Measurements from ENCODE around the gene TRIM65.
A peak's percentile ranks its signal among the peaks of the same experiment; 100 is the strongest.

TRIM65 gene

DNA sequence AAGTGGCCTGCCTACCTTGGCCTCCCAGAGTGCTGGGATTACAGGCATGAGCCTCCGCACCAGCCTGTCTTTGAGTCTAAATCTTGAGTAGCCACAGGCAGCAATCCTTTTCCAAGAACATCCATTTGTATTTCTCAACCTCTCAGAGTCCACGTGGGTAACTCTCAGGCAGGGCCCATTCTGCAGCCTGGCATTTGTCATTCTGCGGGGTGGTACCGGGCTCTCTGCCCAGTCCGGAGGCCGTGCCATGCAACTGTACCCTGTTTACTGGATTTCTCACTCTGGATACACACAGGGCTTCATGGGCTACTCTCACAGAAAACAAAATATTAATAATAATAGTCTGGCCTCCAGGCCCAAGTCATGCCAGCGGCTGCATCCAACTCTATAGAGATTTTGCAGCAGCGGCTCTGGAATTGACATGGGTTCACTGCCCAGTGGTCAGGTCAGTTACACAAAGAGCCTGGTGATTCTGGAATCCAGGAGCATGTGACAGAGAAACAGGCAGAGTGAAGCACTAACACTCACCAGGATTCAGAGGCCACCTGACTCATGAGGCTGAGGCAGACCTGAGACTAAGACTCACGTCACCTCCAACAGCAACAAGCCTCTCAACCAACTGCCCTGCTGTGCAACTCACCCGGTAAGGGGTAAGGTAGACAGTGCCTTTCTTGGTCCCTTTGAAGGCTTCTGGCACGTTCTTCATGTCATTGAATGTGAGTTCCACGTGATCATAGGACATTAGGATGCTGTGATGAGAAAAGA, 45.6 kb downstream of the TRIM65 start:
- DNase-seq = no peak

DNA sequence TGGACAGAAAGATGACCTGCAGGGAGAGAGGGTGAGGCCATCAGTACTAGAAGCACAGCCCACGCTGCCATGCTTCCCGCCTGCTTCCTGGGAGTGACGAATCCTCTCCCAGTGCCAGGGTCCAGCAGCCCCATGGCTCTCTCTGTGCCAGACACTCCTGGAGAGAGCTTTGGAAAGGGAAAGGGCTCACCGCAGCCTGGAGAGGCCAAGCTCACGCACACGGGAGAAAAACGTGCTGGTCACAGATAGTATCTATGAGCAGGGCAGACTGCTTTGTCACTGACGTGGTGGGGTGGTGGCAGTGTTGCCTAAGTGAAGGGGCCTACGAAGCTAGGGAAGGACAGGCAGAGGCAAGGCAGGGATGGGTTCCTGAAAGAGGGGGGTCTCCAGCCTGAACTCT, 47.0 kb downstream of the TRIM65 start:
- DNase-seq = no peak

DNA sequence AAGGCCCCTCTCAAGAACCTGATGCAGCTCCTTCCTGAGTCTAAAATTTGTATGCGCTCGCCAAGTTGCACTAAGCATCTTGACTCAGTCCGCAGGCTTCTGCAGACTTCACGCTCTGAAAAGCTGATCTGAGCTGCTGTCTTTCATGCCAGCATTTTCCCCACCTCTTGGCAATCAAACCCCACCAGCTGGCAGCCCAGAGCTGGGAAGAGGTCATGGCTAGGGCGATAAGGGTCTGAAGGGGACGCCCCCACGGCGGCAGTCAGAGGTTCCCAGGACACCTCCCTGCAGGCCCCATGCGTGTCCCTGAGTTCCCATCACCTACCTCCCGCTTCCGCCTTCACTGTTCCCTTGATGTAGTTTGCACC, 47.5 kb downstream of the TRIM65 start:
- DNase-seq = no peak

DNA sequence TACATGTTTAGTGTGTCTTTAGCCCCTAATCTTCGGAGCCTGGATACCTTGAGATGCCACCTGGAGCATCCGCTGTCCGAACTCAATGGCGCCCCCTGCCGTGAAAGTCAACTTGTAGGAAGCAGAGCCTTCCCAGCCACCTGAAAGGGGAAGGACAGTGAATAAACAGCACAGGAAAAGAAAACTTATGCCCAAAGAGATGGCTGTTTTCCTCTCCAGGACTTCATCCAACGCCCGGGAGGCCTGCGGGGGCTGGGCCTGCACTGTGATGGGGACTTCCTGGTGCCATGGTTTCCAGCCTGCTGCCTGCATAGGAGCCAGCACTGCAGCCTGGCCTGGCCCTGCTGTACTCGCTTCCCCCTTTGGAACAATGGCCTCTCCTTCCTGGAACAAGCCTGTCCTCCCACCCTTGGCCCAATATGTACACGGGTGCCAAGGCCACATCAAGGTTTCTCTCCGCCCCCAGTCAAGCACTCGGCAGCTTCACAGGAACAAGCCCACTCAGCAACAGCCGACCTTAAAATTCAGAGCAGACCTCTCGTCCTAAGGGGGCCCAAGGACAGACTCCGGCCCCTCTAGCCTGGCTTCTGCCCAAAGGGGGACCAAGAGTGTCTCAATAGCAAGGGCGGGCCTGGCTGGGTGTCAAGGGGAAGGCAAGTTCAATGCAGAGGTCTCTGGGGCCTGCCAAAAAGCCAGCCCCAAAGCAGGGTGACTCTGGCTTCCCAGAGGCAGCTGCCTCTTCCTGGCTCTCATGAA, 48.0 kb downstream of the TRIM65 start:
- peak; percentile 39 for DNase-seq

DNA sequence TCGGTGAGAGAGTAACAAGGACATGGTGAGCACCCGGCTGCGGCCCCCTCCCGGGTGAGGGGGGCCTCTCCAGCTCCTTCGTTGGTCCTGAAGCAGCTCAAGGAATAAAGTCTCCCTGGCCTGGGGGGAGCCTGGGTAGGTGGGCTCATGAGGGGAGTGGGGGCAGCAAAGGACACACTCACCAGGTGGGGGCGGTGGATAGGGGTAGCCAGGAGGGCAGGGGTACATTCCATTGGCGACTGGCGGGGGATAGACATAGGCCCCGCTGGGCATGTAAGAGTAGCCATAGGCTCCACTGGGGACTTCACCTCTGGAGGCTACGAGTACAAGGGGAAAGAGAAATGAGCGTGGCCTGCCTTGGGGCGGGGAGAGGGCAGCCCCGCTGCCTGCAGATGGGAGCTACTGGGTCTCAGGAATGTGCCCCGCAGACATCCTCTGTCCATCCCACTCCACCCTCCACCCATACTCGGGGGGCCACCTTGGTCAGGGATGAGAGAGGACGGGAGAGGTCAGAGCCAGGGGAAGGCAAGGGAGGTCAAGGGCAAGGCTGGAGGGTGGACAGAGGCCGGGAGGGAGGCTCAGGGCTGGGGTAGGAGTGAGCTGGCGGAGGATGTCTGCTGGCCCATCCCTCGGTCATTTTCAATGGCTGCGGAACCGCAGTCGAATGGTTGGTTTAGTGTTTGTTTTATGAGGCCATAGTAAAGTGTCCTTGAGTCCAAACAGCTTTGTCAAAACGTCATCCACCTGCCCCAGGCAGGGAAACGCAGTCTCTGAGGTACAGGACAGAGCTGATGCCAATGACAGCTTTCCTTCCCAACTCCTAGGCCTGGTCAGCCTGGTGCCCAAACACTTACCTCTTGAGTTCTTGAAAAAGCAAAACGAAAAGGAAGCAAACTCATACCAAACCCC, 48.9 kb downstream of the TRIM65 start:
- no peak for DNase-seq

DNA sequence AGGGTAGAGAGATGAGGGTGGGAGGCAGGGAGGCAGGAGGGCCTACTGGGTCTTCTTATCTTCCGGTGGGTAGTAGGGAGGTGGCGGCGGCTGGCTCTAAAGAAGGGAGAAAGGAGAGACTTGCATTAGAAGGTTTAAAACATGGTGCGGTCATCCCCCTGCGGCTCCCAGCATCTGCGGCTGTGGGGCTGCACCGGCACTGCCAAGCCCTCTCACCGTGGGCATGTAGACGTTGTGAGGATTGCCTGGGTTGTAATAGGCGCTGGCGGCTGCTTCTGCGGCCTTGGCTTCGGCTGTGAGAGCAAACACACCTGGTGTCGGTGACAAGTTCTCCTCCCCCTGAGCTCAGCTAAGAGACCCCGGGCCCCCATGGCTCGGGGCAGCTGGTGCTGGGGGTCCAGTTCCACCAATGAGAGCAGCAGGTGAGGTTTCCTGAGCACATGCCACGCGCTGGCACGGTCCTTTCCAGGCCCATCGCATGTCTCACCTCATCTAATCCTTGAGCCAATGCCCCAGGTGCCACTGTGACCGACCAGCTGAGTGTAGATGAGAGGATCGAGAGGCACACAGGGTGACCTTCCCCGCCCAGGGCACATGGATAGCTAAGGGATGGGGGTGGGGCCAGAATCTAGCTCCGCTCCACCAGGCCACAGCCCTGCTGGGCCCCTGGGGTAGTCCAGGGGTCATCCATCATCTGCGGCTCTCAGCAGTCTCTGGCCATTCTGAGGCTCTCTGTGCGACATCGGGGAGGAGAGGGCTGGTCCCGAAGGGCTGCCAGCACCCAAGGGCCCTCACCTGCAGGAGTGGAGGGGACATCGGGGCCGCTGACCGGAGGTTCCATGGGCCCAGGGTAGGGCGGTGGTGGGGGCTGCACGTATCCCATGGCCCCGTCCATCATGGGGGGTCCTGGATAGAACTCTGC, 49.8 kb downstream of the TRIM65 start:
- no peak for DNase-seq

DNA sequence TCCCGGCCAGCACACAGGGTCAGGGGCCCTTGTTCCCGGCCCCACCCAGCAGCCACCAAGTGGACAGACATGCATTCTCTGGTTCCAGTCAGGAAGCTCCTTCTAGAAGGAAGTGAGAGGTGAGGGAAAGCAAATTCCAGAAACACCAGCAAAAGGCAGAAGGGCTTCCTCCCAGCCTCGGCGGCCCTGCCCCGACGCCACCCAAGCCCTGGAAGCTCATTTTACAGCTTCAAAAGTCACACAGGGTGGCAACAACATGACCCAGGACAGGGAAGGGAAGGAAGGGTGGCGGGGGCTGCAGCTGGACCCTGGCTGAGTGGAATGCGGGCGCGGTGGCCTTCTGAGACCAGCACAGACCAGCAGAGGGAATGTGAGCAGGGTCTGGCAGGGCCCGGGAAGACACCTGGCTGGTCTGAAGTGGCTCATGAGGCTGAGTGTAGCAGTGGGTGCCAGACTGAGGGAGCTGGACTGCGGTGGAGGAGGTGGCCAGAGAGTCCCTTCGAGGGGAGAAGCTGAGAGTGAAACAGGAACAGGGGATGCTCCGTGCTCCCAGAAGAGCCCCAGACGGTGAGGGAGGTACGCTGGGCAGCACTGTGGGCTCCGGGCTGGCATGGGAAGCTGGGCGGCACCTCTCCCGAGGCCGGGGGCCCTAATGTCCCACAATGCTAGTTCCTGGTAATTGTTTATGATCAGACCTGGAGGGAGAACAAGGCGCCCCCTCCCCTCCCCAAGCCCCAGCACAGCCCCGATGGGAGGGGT, 50.6 kb downstream of the TRIM65 start:
- no peak for DNase-seq

DNA sequence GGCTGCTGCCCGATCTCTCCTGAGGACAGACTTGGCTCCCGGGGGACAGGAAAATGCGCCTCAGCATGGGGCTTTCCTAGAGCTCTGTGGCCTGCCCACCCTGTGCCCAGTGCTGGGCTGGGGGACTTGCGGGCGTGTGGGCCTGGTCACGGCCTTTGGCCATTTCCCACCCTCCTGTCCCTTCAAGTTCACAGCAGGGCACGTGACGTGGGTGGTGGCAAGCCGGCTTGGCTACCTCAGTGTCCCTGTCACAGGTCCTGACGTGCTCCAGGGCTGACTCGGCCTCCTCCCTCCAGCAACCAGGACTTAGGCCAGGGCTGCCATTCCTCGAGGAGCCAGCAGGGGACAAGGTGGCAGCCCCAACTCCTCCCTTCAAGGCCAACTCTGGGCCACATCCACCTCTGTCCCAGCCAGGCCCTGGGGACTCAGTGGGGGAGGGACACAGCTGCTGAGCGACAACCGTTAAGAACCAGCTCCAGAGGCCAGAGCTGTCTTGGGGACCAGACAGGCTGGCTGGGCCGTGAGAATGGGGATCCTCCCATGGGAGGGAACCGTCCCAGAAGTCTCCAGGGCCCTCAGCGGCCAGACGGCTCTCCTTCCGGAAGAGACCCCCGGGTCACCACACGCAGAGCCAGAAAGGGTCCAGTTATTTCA, 51.6 kb downstream of the TRIM65 start:
- DNase-seq = peak; percentile 61

DNA sequence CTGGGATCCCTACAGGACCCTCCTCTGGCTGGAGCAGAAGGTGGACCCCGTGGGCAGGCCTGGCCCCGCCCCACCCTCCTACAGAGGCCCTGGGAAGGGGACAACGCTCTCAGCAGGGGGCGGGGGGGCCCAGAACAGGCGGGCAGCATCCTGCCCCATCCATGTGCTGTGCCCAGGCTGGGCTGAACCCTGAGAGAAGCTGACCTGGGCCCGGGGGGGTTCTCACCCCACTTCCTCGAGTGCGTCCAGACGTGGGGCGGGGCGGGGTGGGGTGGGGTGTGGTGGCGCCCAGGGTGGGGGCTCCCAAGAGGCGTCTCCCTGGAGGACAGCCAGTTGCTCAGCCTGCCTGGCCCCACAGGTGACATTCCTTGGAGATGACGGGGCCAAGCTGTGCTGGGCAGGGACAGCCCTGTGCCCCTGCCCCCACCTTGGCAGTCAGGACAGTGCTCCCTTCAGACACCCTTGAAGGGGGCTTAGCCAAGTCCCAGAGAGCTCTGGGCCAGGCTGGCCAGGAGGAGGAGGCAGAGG, 52.2 kb downstream of the TRIM65 start:
- DNase-seq = no peak

DNA sequence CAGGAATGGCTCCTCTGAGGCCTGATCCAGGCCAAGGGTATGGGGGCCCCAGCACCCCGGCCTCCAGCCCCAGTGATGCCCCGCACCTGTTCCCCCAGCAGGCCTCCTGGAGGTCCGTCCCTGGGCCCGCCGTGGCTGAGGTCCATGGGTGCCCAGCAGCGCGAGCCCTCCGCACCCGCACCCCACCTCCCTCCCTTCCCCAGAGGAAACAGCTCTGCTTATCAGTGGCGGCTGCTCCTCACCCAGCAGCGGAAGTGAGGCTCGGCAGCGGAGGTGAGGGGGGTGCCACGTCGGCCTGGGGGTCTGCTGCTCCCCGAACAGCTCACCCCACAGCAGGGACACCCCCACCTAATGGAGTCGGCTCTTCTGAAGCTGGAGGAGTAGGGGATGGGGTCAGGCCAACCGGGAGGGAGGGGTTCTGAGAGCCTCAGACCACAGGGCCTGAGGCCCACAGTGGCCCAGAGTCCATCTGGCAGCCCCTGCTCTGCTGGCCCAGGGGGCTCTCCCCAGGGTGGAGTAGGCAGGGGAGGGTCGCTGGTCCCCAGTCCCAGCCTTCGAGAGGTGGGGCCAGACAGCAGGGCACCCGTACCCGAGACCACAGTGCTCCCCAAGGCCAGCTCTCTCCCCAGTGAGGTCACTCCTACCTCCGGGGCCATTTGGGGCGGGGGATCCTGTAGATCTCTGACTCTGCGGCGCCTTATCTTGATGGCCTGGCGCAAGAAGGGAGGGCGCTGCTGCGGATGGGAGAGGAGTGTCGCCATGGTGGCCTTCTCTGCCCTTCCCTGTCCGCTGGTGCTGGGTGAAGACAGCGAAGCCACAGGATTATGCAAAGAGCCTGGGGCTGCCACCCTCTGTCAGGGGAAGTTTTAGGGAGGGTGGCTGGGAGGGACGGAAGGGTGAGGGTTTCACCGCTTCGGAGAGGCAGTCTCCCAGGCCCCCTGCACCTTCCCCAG, 52.9 kb downstream of the TRIM65 start, which contains the start of gene UNC13D:
TSS of gene UNC13D (minus strand) at position 828 of the 953 bp plus-strand sequence. CDS start at position 761, 67 bp downstream.
- DNase-seq = no peak

DNA sequence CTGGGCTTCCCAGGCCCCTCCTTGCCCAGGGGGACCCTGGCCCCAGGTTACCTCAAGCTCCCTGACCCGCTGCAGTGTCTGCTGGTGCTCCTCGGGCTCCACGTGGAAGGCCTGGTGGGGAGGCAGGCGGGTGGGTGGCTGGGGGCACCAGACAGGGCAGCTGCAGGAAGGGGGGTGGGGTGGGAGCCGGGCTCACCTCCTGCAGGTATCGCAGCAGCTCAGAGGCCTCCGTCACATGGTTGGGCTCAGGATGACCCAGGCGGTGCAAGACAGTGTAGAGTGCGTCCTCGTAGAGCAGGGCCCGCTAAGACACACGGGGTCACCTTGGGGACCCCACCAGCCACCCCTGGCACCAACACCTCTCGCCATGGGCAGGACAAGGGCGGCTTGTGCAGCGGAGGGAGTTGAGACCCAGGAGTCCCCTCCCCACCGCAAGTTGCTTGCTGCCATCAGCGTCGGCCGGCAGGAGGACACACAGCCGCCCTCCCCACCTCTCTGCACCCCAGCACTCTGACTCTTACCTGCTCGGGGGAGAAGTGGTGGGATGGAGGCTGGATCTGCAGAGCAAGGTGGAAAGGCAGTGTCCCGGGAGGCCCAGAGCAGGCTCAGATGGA, 53.7 kb downstream of the TRIM65 start:
- no peak for DNase-seq

DNA sequence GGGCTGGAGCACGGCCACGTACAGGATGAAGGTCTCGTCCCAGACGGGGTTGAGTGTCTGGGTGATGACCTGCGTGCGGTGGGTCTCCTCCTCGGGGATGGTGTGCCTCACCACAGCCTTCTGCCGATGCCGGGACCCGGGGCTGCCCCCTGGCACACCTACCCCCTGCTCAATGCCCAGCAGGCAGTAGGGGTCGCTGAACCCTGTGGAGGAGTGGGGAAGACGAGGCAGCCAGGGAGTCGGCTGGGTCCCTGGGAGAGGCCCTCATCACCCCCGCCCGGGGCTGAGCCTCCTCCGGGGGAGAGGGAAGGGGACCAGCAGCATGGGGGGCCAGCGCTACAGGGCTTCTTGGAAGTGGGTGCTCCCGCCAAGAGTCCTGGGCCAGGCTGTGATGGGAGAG, 54.3 kb downstream of the TRIM65 start:
- DNase-seq = no peak

DNA sequence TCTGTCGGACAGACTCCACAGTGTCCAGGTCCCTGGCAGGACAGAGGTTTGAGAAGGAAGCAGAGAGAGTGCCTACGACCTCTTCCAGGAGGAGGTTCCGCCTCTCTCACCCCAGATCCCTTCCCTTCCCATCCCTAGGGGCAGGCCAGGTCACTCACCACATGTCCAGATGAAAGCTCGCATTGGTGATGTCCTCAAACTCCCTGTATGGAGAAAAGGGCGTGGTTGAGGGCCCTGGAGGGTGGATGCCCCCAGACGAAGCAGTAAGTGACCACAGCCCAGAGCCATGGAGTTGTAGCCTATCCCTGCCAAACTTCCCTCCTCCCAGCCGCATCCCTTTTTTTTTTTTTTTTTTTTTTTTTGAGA, 56.0 kb downstream of the TRIM65 start:
- DNase-seq = no peak

DNA sequence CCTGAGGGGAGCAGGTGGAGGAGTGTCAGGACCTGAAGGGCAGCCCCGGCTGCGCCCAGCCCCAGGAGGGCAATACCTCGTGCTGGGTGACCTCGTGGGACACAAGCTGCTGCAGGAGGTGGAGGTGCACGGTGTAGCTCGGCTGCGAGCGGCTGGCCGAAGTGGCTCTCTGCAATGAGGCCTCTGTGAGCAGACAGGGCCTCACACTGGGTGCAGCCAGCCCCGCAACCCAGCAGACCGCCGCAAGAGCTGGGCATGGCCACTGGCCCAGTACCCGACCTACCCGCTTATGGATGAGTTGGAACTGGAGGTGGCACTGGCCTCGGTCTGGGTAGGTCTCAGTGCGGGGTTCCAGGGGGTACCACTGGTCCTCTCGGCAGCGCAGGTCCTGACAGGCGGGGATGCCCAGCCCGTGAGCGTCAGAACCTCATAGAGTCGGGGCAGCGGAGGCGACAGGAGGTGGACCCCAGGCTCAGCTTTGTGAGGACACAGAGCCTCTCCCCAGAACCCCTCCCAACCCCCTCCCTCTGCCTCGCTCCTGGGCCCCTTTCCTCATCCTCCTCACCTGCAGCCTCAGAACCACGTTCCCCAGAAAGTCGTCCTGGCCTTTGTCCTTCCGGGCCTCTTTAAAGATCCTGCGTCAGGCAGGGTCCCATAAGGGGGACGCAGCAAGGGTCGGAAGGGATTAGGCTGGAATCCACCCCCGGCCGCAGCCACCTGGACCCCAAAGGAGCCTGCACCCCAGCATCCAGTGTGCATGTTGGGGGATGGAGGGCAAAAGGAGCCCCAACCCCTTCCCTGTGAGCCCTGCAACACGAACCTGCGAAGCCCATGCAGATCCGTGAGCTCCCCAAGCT, 56.6 kb downstream of the TRIM65 start:
- no peak for DNase-seq
